ENCODE measurements around the gene CNNM2.

DNA sequence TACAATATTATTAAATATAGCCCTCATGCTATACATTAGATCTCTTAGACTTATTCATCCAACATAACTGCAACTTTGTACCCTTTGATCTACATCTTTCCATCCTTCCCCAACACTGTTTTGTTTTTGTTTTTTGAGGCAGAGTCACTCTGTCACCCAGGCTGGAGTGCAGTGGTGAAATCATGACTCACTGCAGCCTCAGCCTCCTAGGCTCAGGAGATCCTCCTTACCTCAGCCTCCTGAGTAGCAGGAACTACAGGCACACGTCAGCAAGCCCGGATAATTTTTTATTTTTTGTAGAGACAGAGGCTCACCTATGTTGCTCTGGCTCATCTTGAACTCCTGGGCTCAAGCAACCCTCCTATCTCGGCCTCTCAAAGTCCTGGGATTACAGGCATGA is 221.7 kb downstream of the CNNM2 start:
- TF ChIP-seq, protein P1, sequence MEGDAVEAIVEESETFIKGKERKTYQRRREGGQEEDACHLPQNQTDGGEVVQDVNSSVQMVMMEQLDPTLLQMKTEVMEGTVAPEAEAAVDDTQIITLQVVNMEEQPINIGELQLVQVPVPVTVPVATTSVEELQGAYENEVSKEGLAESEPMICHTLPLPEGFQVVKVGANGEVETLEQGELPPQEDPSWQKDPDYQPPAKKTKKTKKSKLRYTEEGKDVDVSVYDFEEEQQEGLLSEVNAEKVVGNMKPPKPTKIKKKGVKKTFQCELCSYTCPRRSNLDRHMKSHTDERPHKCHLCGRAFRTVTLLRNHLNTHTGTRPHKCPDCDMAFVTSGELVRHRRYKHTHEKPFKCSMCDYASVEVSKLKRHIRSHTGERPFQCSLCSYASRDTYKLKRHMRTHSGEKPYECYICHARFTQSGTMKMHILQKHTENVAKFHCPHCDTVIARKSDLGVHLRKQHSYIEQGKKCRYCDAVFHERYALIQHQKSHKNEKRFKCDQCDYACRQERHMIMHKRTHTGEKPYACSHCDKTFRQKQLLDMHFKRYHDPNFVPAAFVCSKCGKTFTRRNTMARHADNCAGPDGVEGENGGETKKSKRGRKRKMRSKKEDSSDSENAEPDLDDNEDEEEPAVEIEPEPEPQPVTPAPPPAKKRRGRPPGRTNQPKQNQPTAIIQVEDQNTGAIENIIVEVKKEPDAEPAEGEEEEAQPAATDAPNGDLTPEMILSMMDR (IDR thresholded peaks at IDR 0.05) = no peak
- TF ChIP-seq POLR2AphosphoS5 (IDR thresholded peaks at IDR 0.05) = no peak
- no peak for TF ChIP-seq POLR2A (IDR thresholded peaks at IDR 0.05)
